ENCODE results near the gene PTPRD. TPM values are rescaled to one million over a fixed set of nuclear protein-coding genes. Genes with fewer than 3 reads are reported as not detected.

The PTPRD gene
- total RNA-seq, 1 donor from 2014 or later: 136 TPM

GRCh38 chr9:9847750-9848149 is 765.1 kb downstream of the PTPRD start:
- Histone ChIP-seq H3K27ac (no peak overlapping the region), H3K9ac (no peak overlapping the region), H3K4me1 (no peaks in the 10 kb centered on the region), H3K27me3 (no peaks in the 10 kb centered on the region), H4K20me1 (ENCODE audit: low read depth) (no peaks in the 10 kb centered on the region), H3K36me3 (no peaks in the 10 kb centered on the region), H2AFZ (replicated peaks) (peak overlapping the region; percentile 26), H3K9me3 (ENCODE audit: low read depth) (no peaks in the 10 kb centered on the region), H3K4me2 (no peak overlapping the region), H3F3A (ENCODE audit: low read depth) (no peaks in the 10 kb centered on the region), H3K4me3 (no peak overlapping the region), H3K79me2 (ENCODE audit: low read depth) (no peaks in the 10 kb centered on the region)
- no peaks in the 10 kb centered on the region for H3K4me1 Mint-ChIP-seq
- no peak overlapping the region for H3K27ac Mint-ChIP-seq
- DNase-seq (ENCODE audit: low spot score): peak; percentile 2
- H3K27me3 Mint-ChIP-seq (ENCODE audit: insufficient read depth, low read depth): no peaks in the 10 kb centered on the region
- no peaks in the 10 kb centered on the region for H3K9me3 Mint-ChIP-seq
- TF ChIP-seq EZH2 (IDR thresholded peaks at IDR 0.05) (no peak), EZH2phosphoT487 (IDR thresholded peaks at IDR 0.05) (no peak)
- TF ChIP-seq, protein P1, sequence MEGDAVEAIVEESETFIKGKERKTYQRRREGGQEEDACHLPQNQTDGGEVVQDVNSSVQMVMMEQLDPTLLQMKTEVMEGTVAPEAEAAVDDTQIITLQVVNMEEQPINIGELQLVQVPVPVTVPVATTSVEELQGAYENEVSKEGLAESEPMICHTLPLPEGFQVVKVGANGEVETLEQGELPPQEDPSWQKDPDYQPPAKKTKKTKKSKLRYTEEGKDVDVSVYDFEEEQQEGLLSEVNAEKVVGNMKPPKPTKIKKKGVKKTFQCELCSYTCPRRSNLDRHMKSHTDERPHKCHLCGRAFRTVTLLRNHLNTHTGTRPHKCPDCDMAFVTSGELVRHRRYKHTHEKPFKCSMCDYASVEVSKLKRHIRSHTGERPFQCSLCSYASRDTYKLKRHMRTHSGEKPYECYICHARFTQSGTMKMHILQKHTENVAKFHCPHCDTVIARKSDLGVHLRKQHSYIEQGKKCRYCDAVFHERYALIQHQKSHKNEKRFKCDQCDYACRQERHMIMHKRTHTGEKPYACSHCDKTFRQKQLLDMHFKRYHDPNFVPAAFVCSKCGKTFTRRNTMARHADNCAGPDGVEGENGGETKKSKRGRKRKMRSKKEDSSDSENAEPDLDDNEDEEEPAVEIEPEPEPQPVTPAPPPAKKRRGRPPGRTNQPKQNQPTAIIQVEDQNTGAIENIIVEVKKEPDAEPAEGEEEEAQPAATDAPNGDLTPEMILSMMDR (IDR thresholded peaks at IDR 0.05): no peak
- no peaks in the 10 kb centered on the region for H3K36me3 Mint-ChIP-seq
- H3K4me3 Mint-ChIP-seq: no peak overlapping the region

DNA sequence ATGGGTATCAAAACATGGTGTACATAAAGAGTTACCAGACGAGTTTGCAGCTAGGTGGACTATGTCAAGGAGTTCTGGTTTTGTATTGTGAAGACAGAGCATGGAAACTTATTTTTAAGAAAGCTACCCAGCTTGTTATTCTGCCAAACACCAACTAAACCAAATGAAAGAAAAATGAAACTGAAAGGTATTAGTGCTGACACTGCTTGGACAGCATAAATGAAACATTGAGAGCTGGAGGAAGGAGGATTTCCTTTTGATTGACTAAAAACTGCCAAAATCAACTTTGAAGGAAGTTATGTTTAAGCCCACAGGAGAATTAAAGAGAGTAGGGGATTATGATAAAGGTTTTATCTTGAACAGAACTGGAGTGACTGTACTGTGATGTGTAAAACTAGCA is 766.2 kb downstream of the PTPRD start:
- TF ChIP-seq, protein P1 (IDR thresholded peaks at IDR 0.05): no peak
- no peak for TF ChIP-seq EZH2 (IDR thresholded peaks at IDR 0.05)
- TF ChIP-seq EZH2phosphoT487 (IDR thresholded peaks at IDR 0.05): no peak
- no peaks in the 10 kb centered on the region for H3K27me3 Mint-ChIP-seq (ENCODE audit: insufficient read depth, low read depth)
- no peaks in the 10 kb centered on the region for H3F3A ChIP-seq (ENCODE audit: low read depth)
- no peaks in the 10 kb centered on the region for H3K36me3 Mint-ChIP-seq
- H3K9me3 Mint-ChIP-seq: no peaks in the 10 kb centered on the region
- no peaks in the 10 kb centered on the region for H3K79me2 ChIP-seq (ENCODE audit: low read depth)
- H3K4me3 ChIP-seq: no peak overlapping the region
- no peak overlapping the region for H2AFZ ChIP-seq (replicated peaks)
- no peaks in the 10 kb centered on the region for H3K4me1 ChIP-seq
- no peak overlapping the region for H3K4me3 Mint-ChIP-seq
- no peaks in the 10 kb centered on the region for H3K27me3 ChIP-seq
- H3K9ac ChIP-seq: no peak overlapping the region
- no peaks in the 10 kb centered on the region for H3K9me3 ChIP-seq (ENCODE audit: low read depth)
- DNase-seq (ENCODE audit: low spot score): no peak
- H3K27ac ChIP-seq: no peak overlapping the region
- H4K20me1 ChIP-seq (ENCODE audit: low read depth): no peaks in the 10 kb centered on the region
- H3K4me2 ChIP-seq: no peak overlapping the region
- no peaks in the 10 kb centered on the region for H3K4me1 Mint-ChIP-seq
- H3K36me3 ChIP-seq: no peaks in the 10 kb centered on the region
- no peak overlapping the region for H3K27ac Mint-ChIP-seq

- H3K4me3 Mint-ChIP-seq: no peak overlapping the region
- Histone ChIP-seq H3K79me2 (ENCODE audit: low read depth) (no peaks in the 10 kb centered on the region), H4K20me1 (ENCODE audit: low read depth) (no peaks in the 10 kb centered on the region), H3K27ac (no peak overlapping the region), H3K4me3 (no peak overlapping the region), H3K4me1 (no peaks in the 10 kb centered on the region), H3K4me2 (no peak overlapping the region), H3K27me3 (no peaks in the 10 kb centered on the region), H3K9me3 (ENCODE audit: low read depth) (no peaks in the 10 kb centered on the region), H3K36me3 (no peaks in the 10 kb centered on the region), H3F3A (ENCODE audit: low read depth) (no peaks in the 10 kb centered on the region), H3K9ac (no peak overlapping the region), H2AFZ (replicated peaks) (no peak overlapping the region)
- H3K9me3 Mint-ChIP-seq: no peaks in the 10 kb centered on the region
- no peak overlapping the region for H3K27ac Mint-ChIP-seq
- no peak for TF ChIP-seq EZH2phosphoT487 (IDR thresholded peaks at IDR 0.05)
- no peak for TF ChIP-seq EZH2 (IDR thresholded peaks at IDR 0.05)
- TF ChIP-seq, protein P1 (IDR thresholded peaks at IDR 0.05): no peak
- no peaks in the 10 kb centered on the region for H3K4me1 Mint-ChIP-seq
- H3K36me3 Mint-ChIP-seq: no peaks in the 10 kb centered on the region
- DNase-seq (ENCODE audit: low spot score): no peak
- no peaks in the 10 kb centered on the region for H3K27me3 Mint-ChIP-seq (ENCODE audit: insufficient read depth, low read depth)
Observed at GRCh38 chr9:9820436-9820835, 792.4 kb downstream of the PTPRD start.

Measured in neural progenitor cell (in vitro differentiated cells).